Gastrocnemius medialis (tissue), 4 donors: ENCODE measurements around the gene BCAT1.

Source experiments
- POLR2A ChIP-seq, 2 donors: fragments of 450-650 bp; IDR thresholded peaks; one replicate each; pipeline ENCODE4 v1.6.1; 2017; ENCODE audit warnings: antibody characterized with exemption in 2 of 2, mild to moderate bottlenecking in 2 of 2, moderate library complexity in 2 of 2
- TF ChIP-seq, protein P1 (sequence below), 5 experiments: fragments of 450-650 bp in 3 of 5; fragments of 200-600 bp in 2 of 5; sonication (generic) in 2 of 5; IDR thresholded peaks in 4 of 5; conservative IDR thresholded peaks in 1 of 5; 1 replicate in 4 of 5; 2 replicates in 1 of 5; pipeline ENCODE4 v1.5.1; 2016 to 2019; ENCODE audit warnings: antibody characterized with exemption in 5 of 5, mild to moderate bottlenecking in 3 of 5, moderate library complexity in 3 of 5

- TF ChIP-seq, protein P1, sequence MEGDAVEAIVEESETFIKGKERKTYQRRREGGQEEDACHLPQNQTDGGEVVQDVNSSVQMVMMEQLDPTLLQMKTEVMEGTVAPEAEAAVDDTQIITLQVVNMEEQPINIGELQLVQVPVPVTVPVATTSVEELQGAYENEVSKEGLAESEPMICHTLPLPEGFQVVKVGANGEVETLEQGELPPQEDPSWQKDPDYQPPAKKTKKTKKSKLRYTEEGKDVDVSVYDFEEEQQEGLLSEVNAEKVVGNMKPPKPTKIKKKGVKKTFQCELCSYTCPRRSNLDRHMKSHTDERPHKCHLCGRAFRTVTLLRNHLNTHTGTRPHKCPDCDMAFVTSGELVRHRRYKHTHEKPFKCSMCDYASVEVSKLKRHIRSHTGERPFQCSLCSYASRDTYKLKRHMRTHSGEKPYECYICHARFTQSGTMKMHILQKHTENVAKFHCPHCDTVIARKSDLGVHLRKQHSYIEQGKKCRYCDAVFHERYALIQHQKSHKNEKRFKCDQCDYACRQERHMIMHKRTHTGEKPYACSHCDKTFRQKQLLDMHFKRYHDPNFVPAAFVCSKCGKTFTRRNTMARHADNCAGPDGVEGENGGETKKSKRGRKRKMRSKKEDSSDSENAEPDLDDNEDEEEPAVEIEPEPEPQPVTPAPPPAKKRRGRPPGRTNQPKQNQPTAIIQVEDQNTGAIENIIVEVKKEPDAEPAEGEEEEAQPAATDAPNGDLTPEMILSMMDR (IDR thresholded peaks at IDR 0.05 in 4 of 5, conservative IDR thresholded peaks at IDR 0.05 in 1 of 5) = no peak
- no peak for TF ChIP-seq POLR2A (IDR thresholded peaks at IDR 0.05)
These were observed 8.7 kb downstream of the BCAT1 start for GRCh38 chr12:24940157-24940556.
